PC-9 (cell line): ENCODE results near the gene TBC1D10B.

Source experiments
- EZH2 ChIP-seq: fragments of 200-600 bp; sonication (generic); IDR thresholded peaks from 2 replicates; pipeline ENCODE4 v1.8.0; 2017; ENCODE audit warnings: antibody characterized with exemption, low read depth
- TF ChIP-seq, protein P1 (sequence below): fragments of 200-600 bp; sonication (generic); conservative IDR thresholded peaks from 2 replicates; pipeline ENCODE4 v1.6.1; 2017; ENCODE audit warnings: mixed run types, antibody characterized with exemption, mild to moderate bottlenecking, moderate library complexity

- TF ChIP-seq, protein P1, sequence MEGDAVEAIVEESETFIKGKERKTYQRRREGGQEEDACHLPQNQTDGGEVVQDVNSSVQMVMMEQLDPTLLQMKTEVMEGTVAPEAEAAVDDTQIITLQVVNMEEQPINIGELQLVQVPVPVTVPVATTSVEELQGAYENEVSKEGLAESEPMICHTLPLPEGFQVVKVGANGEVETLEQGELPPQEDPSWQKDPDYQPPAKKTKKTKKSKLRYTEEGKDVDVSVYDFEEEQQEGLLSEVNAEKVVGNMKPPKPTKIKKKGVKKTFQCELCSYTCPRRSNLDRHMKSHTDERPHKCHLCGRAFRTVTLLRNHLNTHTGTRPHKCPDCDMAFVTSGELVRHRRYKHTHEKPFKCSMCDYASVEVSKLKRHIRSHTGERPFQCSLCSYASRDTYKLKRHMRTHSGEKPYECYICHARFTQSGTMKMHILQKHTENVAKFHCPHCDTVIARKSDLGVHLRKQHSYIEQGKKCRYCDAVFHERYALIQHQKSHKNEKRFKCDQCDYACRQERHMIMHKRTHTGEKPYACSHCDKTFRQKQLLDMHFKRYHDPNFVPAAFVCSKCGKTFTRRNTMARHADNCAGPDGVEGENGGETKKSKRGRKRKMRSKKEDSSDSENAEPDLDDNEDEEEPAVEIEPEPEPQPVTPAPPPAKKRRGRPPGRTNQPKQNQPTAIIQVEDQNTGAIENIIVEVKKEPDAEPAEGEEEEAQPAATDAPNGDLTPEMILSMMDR = no peak
- TF ChIP-seq EZH2 = no peak
Observed at GRCh38 chr16:30361180-30361579, 9.1 kb downstream of the TBC1D10B start.
